DOHH2 (cell line): ENCODE data around the gene SLIT1.

Source experiments
- H3F3A ChIP-seq: fragments of 200-600 bp; sonication (generic), shearing (Covaris generic); 2 replicates; pipeline ENCODE4 v1.6.0; 2016; ENCODE audit warnings: antibody characterized with exemption, mild to moderate bottlenecking; ENCODE audit not compliant: control insufficient read depth, insufficient read depth
- H3K27ac ChIP-seq: fragments of 200-600 bp; sonication (generic); 2 replicates; pipeline ENCODE4 v1.5.1; 2014; ENCODE audit warnings: low read depth, mild to moderate bottlenecking, low read length, moderate library complexity
- H3K27me3 ChIP-seq: fragments of 200-600 bp; sonication (generic); 2 replicates; pipeline ENCODE4 v1.6.1; 2014; ENCODE audit warnings: mild to moderate bottlenecking, low read length, mixed read lengths; ENCODE audit not compliant: control insufficient read depth
- H3K36me3 ChIP-seq: fragments of 200-600 bp; sonication (generic); 2 replicates; pipeline ENCODE4 v1.6.1; 2014; ENCODE audit warnings: mild to moderate bottlenecking, low read length, moderate library complexity, mixed read lengths; ENCODE audit not compliant: control insufficient read depth
- H3K4me1 ChIP-seq: fragments of 200-600 bp; sonication (generic); 2 replicates; pipeline ENCODE4 v1.6.1; 2014; ENCODE audit warnings: mild to moderate bottlenecking, low read length, mixed read lengths; ENCODE audit not compliant: control insufficient read depth
- H3K4me2 ChIP-seq: fragments of 200-600 bp; sonication (generic); 2 replicates; pipeline ENCODE4 v1.6.0; 2014; ENCODE audit warnings: mild to moderate bottlenecking, low read length, moderate library complexity
- H3K4me3 ChIP-seq: fragments of 200-600 bp; sonication (generic); 2 replicates; pipeline ENCODE4 v1.5.1; 2014; ENCODE audit warnings: mild to moderate bottlenecking, low read length, mixed read lengths
- H3K79me2 ChIP-seq: fragments of 200-600 bp; sonication (generic); 2 replicates; pipeline ENCODE4 v1.6.1; 2014; ENCODE audit warnings: mild to moderate bottlenecking, low read length, mixed read lengths; ENCODE audit not compliant: control insufficient read depth
- H3K9me2 ChIP-seq: fragments of 200-600 bp; sonication (generic); replicated peaks from 2 replicates; pipeline ENCODE4 v1.6.1; 2014; ENCODE audit warnings: mild to moderate bottlenecking, low read length, mixed read lengths; ENCODE audit not compliant: control insufficient read depth
- H3K9me3 ChIP-seq: fragments of 200-600 bp; sonication (generic); 2 replicates; pipeline ENCODE4 v1.6.1; 2014; ENCODE audit warnings: antibody characterized with exemption, low read length, mixed read lengths; ENCODE audit not compliant: control insufficient read depth, insufficient read depth
- H4K20me1 ChIP-seq: fragments of 200-600 bp; sonication (generic); 2 replicates; pipeline ENCODE4 v1.6.0; 2014; ENCODE audit warnings: low read depth, mild to moderate bottlenecking, antibody characterized with exemption, low read length, moderate library complexity; ENCODE audit not compliant: control insufficient read depth, insufficient read depth
- CTCF ChIP-seq: fragments of 200-600 bp; sonication (generic); IDR thresholded peaks from one replicate; pipeline ENCODE4 v1.5.1; 2014; ENCODE audit warnings: antibody characterized with exemption, mild to moderate bottlenecking, low read depth, low read length; ENCODE audit not compliant: poor library complexity, severe bottlenecking
- EZH2phosphoT487 ChIP-seq: fragments of 200-600 bp; sonication (generic); IDR thresholded peaks from 2 replicates; pipeline ENCODE4 v1.6.1; 2017; ENCODE audit warnings: borderline replicate concordance, mild to moderate bottlenecking, antibody characterized with exemption, low read length, moderate library complexity, mixed read lengths

The SLIT1 gene

GRCh38 chr10:97190450-97190849, 4.7 kb upstream of the SLIT1 start:
- Histone ChIP-seq H4K20me1 (no peaks in the 10 kb centered on the region), H3K4me1 (peaks cover 3% of the 10 kb centered on the region), H3K36me3 (no peaks in the 10 kb centered on the region), H3K9me3 (no peaks in the 10 kb centered on the region), H3K27ac (no peak overlapping the region), H3K4me2 (no peak overlapping the region), H3K79me2 (no peaks in the 10 kb centered on the region), H3K27me3 (peaks cover 70% of the 10 kb centered on the region), H3K4me3 (no peak overlapping the region), H3F3A (peaks cover 2% of the 10 kb centered on the region; the same call in 1 of the 2 replicates), H3K9me2 (no peaks in the 10 kb centered on the region)
- TF ChIP-seq CTCF, result no peak
- TF ChIP-seq EZH2phosphoT487, result no peak

GRCh38 chr10:97188261-97188711, 2.5 kb upstream of the SLIT1 start:
- Histone ChIP-seq H3K79me2 (no peaks in the 10 kb centered on the region), H3K36me3 (no peaks in the 10 kb centered on the region), H3K4me3 (no peak overlapping the region), H3F3A (no peaks in the 10 kb centered on the region), H3K4me1 (peaks cover 8% of the 10 kb centered on the region), H4K20me1 (no peaks in the 10 kb centered on the region), H3K9me2 (no peaks in the 10 kb centered on the region), H3K27ac (no peak overlapping the region), H3K9me3 (no peaks in the 10 kb centered on the region), H3K4me2 (no peak overlapping the region), H3K27me3 (peaks cover 86% of the 10 kb centered on the region)
- TF ChIP-seq CTCF (no peak), EZH2phosphoT487 (no peak)

- H3K4me2 ChIP-seq, result no peak overlapping the region
- no peak overlapping the region for H3K4me3 ChIP-seq
- no peaks in the 10 kb centered on the region for H4K20me1 ChIP-seq
- no peaks in the 10 kb centered on the region for H3K9me3 ChIP-seq
- H3K27me3 ChIP-seq, result peaks cover 79% of the 10 kb centered on the region
- H3K79me2 ChIP-seq, result no peaks in the 10 kb centered on the region
- H3K4me1 ChIP-seq, result peaks cover 8% of the 10 kb centered on the region
- no peaks in the 10 kb centered on the region for H3K9me2 ChIP-seq
- no peaks in the 10 kb centered on the region for H3K36me3 ChIP-seq
- no peak overlapping the region for H3K27ac ChIP-seq
- H3F3A ChIP-seq, result no peaks in the 10 kb centered on the region
- no peak for TF ChIP-seq EZH2phosphoT487
- no peak for TF ChIP-seq CTCF
Measured at GRCh38 chr10:97186911-97187310, 1.2 kb upstream of the SLIT1 start.
